Fibroblast of skin of left quadriceps (primary cell): Measurements from ENCODE around the gene AQP2.

Experiments
- DNase-seq, 2 experiments: peaks; one replicate each; pipeline ENCODE4 v3.0.0-alpha.2; 2013; ENCODE audit warnings: low read depth in 2 of 2

The AQP2 gene

GRCh38 chr12:49920241-49920914, 30.2 kb upstream of the AQP2 start:
- DNase-seq: no peak

- no peak for DNase-seq
Observed at GRCh38 chr12:49920915-49921286, 29.6 kb upstream of the AQP2 start.

GRCh38 chr12:49921299-49921698, 29.2 kb upstream of the AQP2 start:
- DNase-seq: no peak

- no peak for DNase-seq
Observed at GRCh38 chr12:49921936-49922335, 28.6 kb upstream of the AQP2 start.

- no peak for DNase-seq
Observed at GRCh38 chr12:49922349-49923034, 28.0 kb upstream of the AQP2 start.

- no peak for DNase-seq
Observed at GRCh38 chr12:49923035-49923644, 27.4 kb upstream of the AQP2 start.

- DNase-seq: no peak
Observed at GRCh38 chr12:49923880-49924556, 26.5 kb upstream of the AQP2 start.

GRCh38 chr12:49924628-49925246, 25.8 kb upstream of the AQP2 start:
- DNase-seq: no peak

- DNase-seq: no peak
Observed at GRCh38 chr12:49925433-49926204, 24.9 kb upstream of the AQP2 start.

- DNase-seq: no peak
Observed at GRCh38 chr12:49928471-49928870, 22.1 kb upstream of the AQP2 start.

GRCh38 chr12:49929581-49929980, 21.0 kb upstream of the AQP2 start:
- no peak for DNase-seq

GRCh38 chr12:49930515-49931288, 19.8 kb upstream of the AQP2 start:
- DNase-seq: peak in 1 of 2 experiments; percentile 10

GRCh38 chr12:49932023-49932422, 18.5 kb upstream of the AQP2 start:
- DNase-seq: no peak

- no peak for DNase-seq
Observed at GRCh38 chr12:49932533-49933130, 17.9 kb upstream of the AQP2 start.

GRCh38 chr12:49933796-49934195, 16.7 kb upstream of the AQP2 start:
- DNase-seq: peak; percentile 9 to 15

- no peak for DNase-seq
Observed at GRCh38 chr12:49934505-49934904, 16.0 kb upstream of the AQP2 start.

- no peak for DNase-seq
Observed at GRCh38 chr12:49936925-49937324, 13.6 kb upstream of the AQP2 start.

GRCh38 chr12:49937639-49938300, 12.8 kb upstream of the AQP2 start:
- DNase-seq: no peak

- no peak for DNase-seq
Observed at GRCh38 chr12:49939307-49939706, 11.2 kb upstream of the AQP2 start.

- no peak for DNase-seq
Observed at GRCh38 chr12:49939707-49940106, 10.8 kb upstream of the AQP2 start.
